Stimulated activated CD4-positive, alpha-beta T cell treated with anti-CD3 and anti-CD28 coated beads, Interleukin-2, amount 100 ng/mL, for 24 hours (primary cell): ENCODE data around the gene ARRB2.

Experiments used
- DNase-seq, 2 donors: peaks; one replicate each; pipeline ENCODE4 v3.0.0-alpha.2; 2020

Gene ARRB2

DNA sequence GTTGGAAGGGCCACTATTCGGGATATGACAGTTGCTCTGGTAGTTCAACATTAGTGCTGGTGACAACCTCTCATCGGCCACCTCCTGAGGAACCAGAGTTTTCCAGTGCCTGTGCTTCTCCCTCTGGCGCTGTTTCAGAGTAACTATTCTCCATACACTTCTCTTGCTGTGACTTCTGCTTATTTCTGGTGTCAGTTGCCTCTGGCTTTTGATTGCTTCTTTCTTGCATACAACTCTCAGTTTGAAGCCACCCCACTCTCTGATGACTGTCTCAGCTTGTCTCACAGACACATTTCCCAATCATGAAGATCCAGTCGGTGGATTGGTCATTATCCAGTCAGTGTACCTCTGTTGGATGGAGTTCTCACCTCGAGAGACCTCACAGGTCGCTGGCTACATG lies 57.9 kb downstream of the ARRB2 start:
- no peak for DNase-seq

DNA sequence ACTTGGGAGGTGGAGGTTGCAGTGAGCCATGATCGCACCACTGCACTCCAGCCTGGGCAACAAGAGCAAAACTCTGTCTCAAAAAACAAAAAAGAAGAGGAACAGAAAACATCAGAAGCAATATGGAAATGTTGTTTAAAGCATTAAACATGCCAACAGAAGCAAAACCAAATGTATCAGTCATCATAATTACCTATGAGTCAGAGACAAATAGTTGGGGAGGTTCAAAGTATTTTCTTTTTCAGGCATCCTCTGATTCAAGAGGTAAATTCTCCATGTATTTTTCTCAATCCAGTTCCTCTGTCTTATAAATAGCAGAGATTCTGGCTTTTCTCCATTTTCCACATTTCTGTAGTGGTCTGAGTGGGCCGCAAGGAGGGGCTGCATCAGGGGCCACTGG lies 59.2 kb downstream of the ARRB2 start:
- DNase-seq, result no peak
